B cell (primary cell): ENCODE measurements around the gene NYNRIN. TPM values are rescaled to one million over a fixed set of nuclear protein-coding genes. Genes with fewer than 3 reads are reported as not detected.
A peak's percentile ranks its signal among the peaks of the same experiment; 100 is the strongest.

Source experiments
- ATAC-seq: fragments of 200-7000 bp; cut with Tn5 transposase; one replicate; pipeline ENCODE4 v1.10.0; 2021; ENCODE audit warnings: low read depth, mild to moderate bottlenecking, moderate number of reproducible peaks, moderate library complexity
- CTCF ChIA-PET: fragments of 350-600 bp; sonication (Branson Sonifier 250); formaldehyde crosslinking; loops from one replicate; lab custom pipeline; 2021; ENCODE audit warnings: antibody characterized with exemption, inconsistent platforms; lab: Charles Lee
- POLR2A ChIA-PET: fragments of 350-600 bp; sonication (Branson Sonifier 250); formaldehyde crosslinking; loops from one replicate; lab custom pipeline; 2021; ENCODE audit warnings: antibody characterized with exemption; lab: Charles Lee
- DNase-seq: peaks from one replicate; pipeline ENCODE4 v3.0.0; 2013
- H2AFZ ChIP-seq: 2 replicates; pipeline ENCODE4 v1.6.1; 2012; ENCODE audit warnings: mild to moderate bottlenecking, low read depth, low read length; ENCODE audit not compliant: insufficient read depth, poor library complexity, severe bottlenecking
- H3K27ac ChIP-seq, 2 donors: 1 replicate in 1 of 2; 2 replicates in 1 of 2; pipeline ENCODE4 v1.5.1; 2012 to 2013; ENCODE audit warnings: low read length in 2 of 2, mild to moderate bottlenecking in 2 of 2, moderate library complexity in 1 of 2
- H3K27me3 ChIP-seq, 4 experiments: fragments of 200-600 bp in 1 of 4; sonication (generic) in 1 of 4; replicated peaks in 1 of 4; 1 replicate in 2 of 4; 2 replicates in 2 of 4; pipeline versions ENCODE4 v1.6.1 to v1.7.0; 2013 to 2016; ENCODE audit warnings: low read length in 3 of 4, mild to moderate bottlenecking in 2 of 4, mixed read lengths in 1 of 4, moderate library complexity in 1 of 4; ENCODE audit not compliant: insufficient read depth in 4 of 4, control insufficient read depth in 3 of 4; ENCODE audit errors: control extremely low read depth in 1 of 4
- H3K36me3 ChIP-seq, 2 experiments: replicated peaks in 1 of 2; 1 replicate in 1 of 2; 2 replicates in 1 of 2; pipeline versions ENCODE4 v1.6.1 to v1.7.1; 2013; ENCODE audit warnings: low read length in 1 of 2; ENCODE audit not compliant: insufficient read depth in 2 of 2, control insufficient read depth in 1 of 2; ENCODE audit errors: control extremely low read depth in 1 of 2, extremely low read depth in 1 of 2
- H3K4me1 ChIP-seq, 2 donors: fragments of 200-600 bp in 1 of 2; sonication (generic) in 1 of 2; 1 replicate in 1 of 2; 2 replicates in 1 of 2; pipeline versions ENCODE4 v1.5.1 to v1.6.1; 2013 to 2017; ENCODE audit warnings: low read length in 2 of 2; ENCODE audit not compliant: control insufficient read depth in 2 of 2, insufficient read depth in 2 of 2
- H3K4me2 ChIP-seq: replicated peaks from 2 replicates; pipeline ENCODE3; 2012; ENCODE audit warnings: mild to moderate bottlenecking, low read depth, low read length; ENCODE audit not compliant: poor library complexity, severe bottlenecking
- H3K4me3 ChIP-seq, 5 experiments: fragments of 200-600 bp in 1 of 5; sonication (generic) in 1 of 5; 1 replicate in 3 of 5; 2 replicates in 2 of 5; pipeline versions ENCODE4 v1.5.1 to v1.7.0; 2011 to 2016; ENCODE audit warnings: low read length in 4 of 5, mild to moderate bottlenecking in 4 of 5, low read depth in 2 of 5, control low read depth in 1 of 5, moderate library complexity in 1 of 5; ENCODE audit not compliant: insufficient read depth in 1 of 5; ENCODE audit errors: control extremely low read depth in 1 of 5, extremely low read depth in 1 of 5
- H3K79me2 ChIP-seq: fragments of 200-600 bp; sonication (generic); one replicate; pipeline ENCODE4 v1.6.0; 2016; ENCODE audit warnings: low read length; ENCODE audit not compliant: control insufficient read depth, insufficient read depth
- H3K9ac ChIP-seq: fragments of 200-600 bp; sonication (generic); 2 replicates; pipeline ENCODE4 v1.6.1; 2017; ENCODE audit warnings: mild to moderate bottlenecking, low read length, moderate library complexity
- H3K9me3 ChIP-seq, 3 donors: one replicate each; pipeline versions ENCODE4 v1.6.1 to v1.7.1; 2013; ENCODE audit warnings: low read length in 2 of 3; ENCODE audit not compliant: control insufficient read depth in 2 of 3, insufficient read depth in 1 of 3; ENCODE audit errors: control extremely low read depth in 1 of 3
- H4K20me1 ChIP-seq: 2 replicates; pipeline ENCODE4 v1.6.0; 2012; ENCODE audit warnings: mild to moderate bottlenecking, low read length; ENCODE audit not compliant: insufficient read depth, control insufficient read depth, poor library complexity, severe bottlenecking
- H3K27ac Mint-ChIP-seq: one replicate; pipeline ENCODE4 v1.8.0; 2021; ENCODE audit warnings: mixed read lengths
- H3K27me3 Mint-ChIP-seq: one replicate; pipeline ENCODE4 v1.8.0; 2021; ENCODE audit warnings: mixed read lengths
- H3K4me1 Mint-ChIP-seq: one replicate; pipeline ENCODE4 v1.8.0; 2021; ENCODE audit warnings: mixed read lengths
- H3K4me3 Mint-ChIP-seq: one replicate; pipeline ENCODE4 v1.8.0; 2021; ENCODE audit warnings: mixed read lengths
- H3K9me3 Mint-ChIP-seq: one replicate; pipeline ENCODE4 v1.8.0; 2022; ENCODE audit warnings: mixed read lengths; ENCODE audit not compliant: insufficient read depth
- CTCF ChIP-seq: fragments of 200-600 bp; IDR thresholded peaks from one replicate; pipeline ENCODE4 v1.8.0; 2022; ENCODE audit warnings: antibody characterized with exemption, mild to moderate bottlenecking
- EZH2 ChIP-seq: IDR thresholded peaks from 2 replicates; pipeline ENCODE4 v1.6.1; 2012; ENCODE audit warnings: borderline replicate concordance, low read depth, mild to moderate bottlenecking, moderate library complexity, low read length; ENCODE audit not compliant: insufficient read depth, poor library complexity, severe bottlenecking
- WGBS: methylation state at CpG from one replicate; pipeline ENCODE4 v1.1.5; 2013; ENCODE audit warnings: missing lambda C conversion rate; ENCODE audit not compliant: insufficient coverage; 5-methylcytosine and 5-hydroxymethylcytosine counted together
- intact Hi-C: fragments of 100-400 bp; cut with micrococcal nuclease; formaldehyde crosslinking; loops from one replicate; pipeline ENCODE4 v1.10.0; 2022
- polyA plus RNA-seq: library from polyadenylated mRNA; depleted of rRNA; stranded (reverse); fragments of >200 nt; gene quantifications from 2 replicates; pipeline ENCODE4 v1.2.3, GENCODE V29; 2012
- total RNA-seq, 2 donors: library from RNA; stranded (reverse); fragments of 120-200 nt in 1 of 2; gene quantifications; 1 replicate in 1 of 2; 2 replicates in 1 of 2; pipeline versions ENCODE4 v1.2.3 to v1.2.4, GENCODE V29; 2013 to 2022

NYNRIN gene
- total and polyA plus RNA-seq, 2 donors (not counting 1 experiment from before 2014, with no cell fraction given), result 0.04 to 0.34 TPM

DNA sequence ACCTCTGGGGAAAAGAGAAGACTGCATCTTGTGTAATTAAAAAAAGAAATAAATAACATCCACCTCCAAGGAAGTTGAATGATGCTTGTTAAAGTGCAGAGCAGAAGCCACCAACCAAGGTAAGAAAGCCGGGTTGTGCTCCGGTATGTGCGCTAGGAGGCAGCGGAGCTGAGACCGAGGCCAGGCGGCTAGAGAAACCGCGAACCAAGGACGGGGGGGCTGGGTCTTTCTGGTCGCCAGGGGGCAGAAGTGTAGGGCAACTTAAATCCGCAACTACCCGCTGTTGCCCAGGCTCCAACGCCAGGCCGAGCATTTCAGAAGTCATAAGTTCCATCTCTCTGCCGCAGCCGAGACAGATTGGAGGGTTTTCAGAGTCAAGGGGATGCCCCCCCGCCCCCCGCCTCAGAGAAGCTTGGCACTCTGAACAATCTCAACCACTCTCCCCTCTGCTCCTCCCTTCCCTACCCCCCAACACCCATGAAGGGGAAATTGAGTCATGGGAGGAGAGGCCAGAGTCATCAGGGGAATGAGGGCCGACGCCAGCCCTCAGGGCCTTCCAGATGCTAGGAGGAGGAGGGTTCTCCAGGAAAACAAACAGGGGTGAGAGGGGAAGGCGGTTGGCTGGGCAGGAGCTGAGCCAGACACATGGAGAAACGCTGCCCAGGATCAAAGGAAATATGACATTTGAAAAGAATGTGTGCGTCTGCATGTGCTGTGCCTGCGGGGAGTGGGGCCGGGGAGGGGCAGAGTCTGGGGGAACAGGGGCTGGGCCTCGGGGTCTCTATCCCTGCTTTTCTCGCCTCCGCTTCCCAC, 33.0 kb upstream of the NYNRIN start:
- ATAC-seq (peak; percentile 46), DNase-seq (peak; percentile 92)
- TF ChIP-seq CTCF (peak; percentile 84), EZH2 (peak; percentile 23)
- H2AFZ ChIP-seq, result peak overlapping the region; percentile 71
- peak overlapping the region; percentile 59 to 70 for H3K27ac ChIP-seq
- H3K4me3 ChIP-seq, result peak overlapping the region in 4 of 5 experiments; percentile 52 to 64 (median 60)
- ChIA-PET POLR2A (interaction anchor here (0.7 to 2.2 kb wide), 13 partner anchors 26 to 798 kb away, joined by 3 to 78 read pairs (median 4); partner anchors contain the start of genes AP1G2, CBLN3, KHNYN and NYNRIN), CTCF (interaction anchor here (0.6 to 2.3 kb wide), 30 partner anchors 9 to 157 kb away, joined by 3 to 148 read pairs (median 5); partner anchors contain the start of genes ADCY4, CBLN3, KHNYN and LTB4R)
- no peaks in the 10 kb centered on the region for H3K79me2 ChIP-seq
- Mint-ChIP-seq H3K27me3 (peaks cover 14% of the 10 kb centered on the region), H3K9me3 (no peaks in the 10 kb centered on the region), H3K4me1 (peaks cover 32% of the 10 kb centered on the region), H3K4me3 (peak overlapping the region; percentile 92), H3K27ac (peak overlapping the region; percentile 83)
- peak overlapping the region; percentile 71 for H3K9ac ChIP-seq
- no peaks in the 10 kb centered on the region for H3K36me3 ChIP-seq
- H4K20me1 ChIP-seq, result no peaks in the 10 kb centered on the region
- peaks cover 30 to 39% of the 10 kb centered on the region in 2 donors for H3K4me1 ChIP-seq
- H3K27me3 ChIP-seq, result peaks cover 0 to 32% (median 6%) of the 10 kb centered on the region in 4 experiments
- H3K4me2 ChIP-seq, result peak overlapping the region; percentile 86
- H3K9me3 ChIP-seq, result no peaks in the 10 kb centered on the region
- intact Hi-C loops, result loop anchor here (1.0 to 10.0 kb wide), 10 partner anchors 25 to 339 kb away; partner anchors contain the start of genes EMC9, SDR39U1 and TINF2
- 6% methylated on average over 18 of the region's 28 CpGs for WGBS
